Loucy (cell line): Measurements from ENCODE around the gene SAE1.

ENCODE experiments used
- EZH2phosphoT487 ChIP-seq: fragments of 200-600 bp; IDR thresholded peaks from 2 replicates; pipeline ENCODE4 v1.6.1; 2018; ENCODE audit warnings: antibody characterized with exemption, mild to moderate bottlenecking, moderate library complexity, borderline replicate concordance
- TF ChIP-seq, protein P1 (sequence below): fragments of 200-600 bp; sonication (generic); conservative IDR thresholded peaks from 2 replicates; pipeline ENCODE4 v1.5.1; 2014; ENCODE audit warnings: mild to moderate bottlenecking, antibody characterized with exemption, low read length

DNA sequence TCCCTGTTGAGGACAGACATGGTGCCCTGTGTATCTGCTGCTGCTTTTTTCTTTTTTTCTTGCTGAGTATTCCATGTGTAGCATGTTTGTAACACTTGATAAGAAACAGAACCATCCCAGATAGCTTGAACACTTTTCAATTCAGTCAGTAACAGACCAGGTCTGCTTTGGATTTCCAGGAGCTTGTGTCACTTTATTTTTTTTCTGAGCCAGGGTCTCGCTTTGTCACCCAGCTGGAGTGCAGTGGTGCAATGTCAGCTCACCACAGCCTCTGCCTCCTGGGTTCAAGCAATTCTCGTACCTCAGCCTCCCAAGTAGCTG, 56.7 kb downstream of the SAE1 start:
- TF ChIP-seq, protein P1, sequence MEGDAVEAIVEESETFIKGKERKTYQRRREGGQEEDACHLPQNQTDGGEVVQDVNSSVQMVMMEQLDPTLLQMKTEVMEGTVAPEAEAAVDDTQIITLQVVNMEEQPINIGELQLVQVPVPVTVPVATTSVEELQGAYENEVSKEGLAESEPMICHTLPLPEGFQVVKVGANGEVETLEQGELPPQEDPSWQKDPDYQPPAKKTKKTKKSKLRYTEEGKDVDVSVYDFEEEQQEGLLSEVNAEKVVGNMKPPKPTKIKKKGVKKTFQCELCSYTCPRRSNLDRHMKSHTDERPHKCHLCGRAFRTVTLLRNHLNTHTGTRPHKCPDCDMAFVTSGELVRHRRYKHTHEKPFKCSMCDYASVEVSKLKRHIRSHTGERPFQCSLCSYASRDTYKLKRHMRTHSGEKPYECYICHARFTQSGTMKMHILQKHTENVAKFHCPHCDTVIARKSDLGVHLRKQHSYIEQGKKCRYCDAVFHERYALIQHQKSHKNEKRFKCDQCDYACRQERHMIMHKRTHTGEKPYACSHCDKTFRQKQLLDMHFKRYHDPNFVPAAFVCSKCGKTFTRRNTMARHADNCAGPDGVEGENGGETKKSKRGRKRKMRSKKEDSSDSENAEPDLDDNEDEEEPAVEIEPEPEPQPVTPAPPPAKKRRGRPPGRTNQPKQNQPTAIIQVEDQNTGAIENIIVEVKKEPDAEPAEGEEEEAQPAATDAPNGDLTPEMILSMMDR = no peak
- TF ChIP-seq EZH2phosphoT487 = no peak
